Liver (tissue), 9 donors: ENCODE results near the gene SPATA13. TPM values are rescaled to one million over a fixed set of nuclear protein-coding genes. Genes with fewer than 3 reads are reported as not detected.

Experiments
- DNase-seq: peaks from one replicate; pipeline ENCODE4 v3.0.0-alpha.2; 2017; ENCODE audit warnings: low spot score
- H3K27ac ChIP-seq, 2 donors: one replicate each; pipeline ENCODE4 v1.7.0; 2013; ENCODE audit warnings: inconsistent platforms in 2 of 2, low read length in 2 of 2, control low read depth in 1 of 2, low read depth in 1 of 2, mild to moderate bottlenecking in 1 of 2
- H3K27me3 ChIP-seq, 4 donors: one replicate each; pipeline versions ENCODE4 v1.6.1 to v1.7.0; 2013; ENCODE audit warnings: low read length in 3 of 4, inconsistent platforms in 1 of 4, mild to moderate bottlenecking in 1 of 4, moderate library complexity in 1 of 4; ENCODE audit not compliant: control insufficient read depth in 4 of 4, insufficient read depth in 4 of 4
- H3K36me3 ChIP-seq, 4 donors: one replicate each; pipeline versions ENCODE4 v1.6.1 to v1.7.0; 2013; ENCODE audit warnings: low read length in 3 of 4, mild to moderate bottlenecking in 3 of 4, low read depth in 1 of 4, moderate library complexity in 1 of 4; ENCODE audit not compliant: control insufficient read depth in 4 of 4, insufficient read depth in 3 of 4
- H3K4me1 ChIP-seq, 4 donors: one replicate each; pipeline versions ENCODE4 v1.6.1 to v1.7.0; 2013; ENCODE audit warnings: low read length in 3 of 4, mild to moderate bottlenecking in 3 of 4, moderate library complexity in 1 of 4; ENCODE audit not compliant: control insufficient read depth in 4 of 4, insufficient read depth in 4 of 4
- H3K4me3 ChIP-seq, 3 donors: one replicate each; pipeline versions ENCODE4 v1.6.1 to v1.7.0; 2013; ENCODE audit warnings: low read length in 3 of 3, control low read depth in 1 of 3, low read depth in 1 of 3, mild to moderate bottlenecking in 1 of 3
- H3K9ac ChIP-seq, 2 donors: one replicate each; pipeline ENCODE4 v1.7.0; 2013; ENCODE audit warnings: low read length in 2 of 2, mild to moderate bottlenecking in 2 of 2, moderate library complexity in 2 of 2, control low read depth in 1 of 2, low read depth in 1 of 2
- H3K9me3 ChIP-seq, 4 donors: one replicate each; pipeline versions ENCODE4 v1.6.1 to v1.7.0; 2013; ENCODE audit warnings: low read length in 3 of 4; ENCODE audit not compliant: control insufficient read depth in 4 of 4
- EGR1 ChIP-seq, 2 donors: IDR thresholded peaks; 2 replicates each; pipeline ENCODE4 v1.6.1; 2016 to 2018; ENCODE audit warnings: antibody characterized with exemption in 2 of 2, low read depth in 2 of 2
- FOXA1 ChIP-seq: IDR thresholded peaks from 2 replicates; pipeline ENCODE4 v1.6.1; 2016; ENCODE audit warnings: antibody characterized with exemption
- FOXA2 ChIP-seq: IDR thresholded peaks from 2 replicates; pipeline ENCODE4 v1.6.1; 2016; ENCODE audit warnings: antibody characterized with exemption
- GABPA ChIP-seq, 2 donors: IDR thresholded peaks in 1 of 2; conservative IDR thresholded peaks in 1 of 2; 2 replicates each; pipeline ENCODE4 v1.6.1; 2016; ENCODE audit warnings: antibody characterized with exemption in 2 of 2, mild to moderate bottlenecking in 1 of 2, moderate library complexity in 1 of 2
- HNF4A ChIP-seq, 2 donors: conservative IDR thresholded peaks; 2 replicates each; pipeline ENCODE4 v1.6.1; 2016; ENCODE audit warnings: antibody characterized with exemption in 2 of 2, mild to moderate bottlenecking in 2 of 2
- HNF4G ChIP-seq: IDR thresholded peaks from 2 replicates; pipeline ENCODE4 v1.6.1; 2016; ENCODE audit warnings: antibody characterized with exemption
- JUND ChIP-seq, 2 donors: IDR thresholded peaks; 2 replicates each; pipeline ENCODE4 v1.6.1; 2016; ENCODE audit warnings: antibody characterized with exemption in 2 of 2
- NR2F2 ChIP-seq: IDR thresholded peaks from 2 replicates; pipeline ENCODE4 v1.6.1; 2016; ENCODE audit warnings: antibody characterized with exemption
- RAD21 ChIP-seq, 2 donors: IDR thresholded peaks; 2 replicates each; pipeline ENCODE4 v1.6.1; 2016; ENCODE audit warnings: antibody characterized with exemption in 2 of 2, mild to moderate bottlenecking in 2 of 2
- RXRA ChIP-seq, 2 donors: IDR thresholded peaks; 2 replicates each; pipeline ENCODE4 v1.6.1; 2017 to 2018; ENCODE audit warnings: antibody characterized with exemption in 2 of 2, mild to moderate bottlenecking in 1 of 2
- SP1 ChIP-seq: IDR thresholded peaks from 2 replicates; pipeline ENCODE4 v1.6.1; 2018; ENCODE audit warnings: antibody characterized with exemption, mild to moderate bottlenecking
- TAF1 ChIP-seq: conservative IDR thresholded peaks from 2 replicates; pipeline ENCODE4 v1.6.1; 2016; ENCODE audit warnings: antibody characterized with exemption, mild to moderate bottlenecking
- YY1 ChIP-seq: IDR thresholded peaks from 2 replicates; pipeline ENCODE4 v1.6.1; 2016; ENCODE audit warnings: antibody characterized with exemption, mild to moderate bottlenecking
- WGBS: extraction: QIAGEN DNeasy Blood & Tissue Kit; methylation state at CpG from one replicate; pipeline ENCODE4 v1.1.7; 2013; 5-methylcytosine and 5-hydroxymethylcytosine counted together
- polyA plus RNA-seq, 2 donors: library from polyadenylated mRNA; stranded (reverse) in 1 of 2; unstranded in 1 of 2; fragments of 200-250 nt in 1 of 2; fragments of >200 nt in 1 of 2; fragmentation: Nextera tagmentation in 1 of 2; extraction: Ambion mirVana in 1 of 2; gene quantifications; one replicate each; pipeline versions ENCODE4 v1.2.1 to v1.2.3, GENCODE V29; 2013 to 2015
- total RNA-seq, 2 donors: library from RNA; depleted of rRNA; stranded (reverse); fragments of >200 nt; gene quantifications; one replicate each; pipeline ENCODE4 v1.2.3, GENCODE V29; 2014
- TF ChIP-seq, protein P1 (sequence below): fragments of 150-350 bp; IDR thresholded peaks from 2 replicates; pipeline ENCODE4 v1.5.1; 2017; ENCODE audit warnings: improper control_type of control experiment, low read depth, low read length; ENCODE audit not compliant: missing input control
- TF ChIP-seq, protein P2 (sequence below): IDR thresholded peaks from 2 replicates; pipeline ENCODE4 v1.6.1; 2016; ENCODE audit warnings: antibody characterized with exemption, mild to moderate bottlenecking
- TF ChIP-seq, protein P3 (sequence below): IDR thresholded peaks from 2 replicates; pipeline ENCODE4 v1.6.1; 2016; ENCODE audit warnings: antibody characterized with exemption
- TF ChIP-seq, protein P4 (sequence below): IDR thresholded peaks from 2 replicates; pipeline ENCODE4 v1.6.1; 2016; ENCODE audit warnings: antibody characterized with exemption
- TF ChIP-seq, protein P5 (sequence below): IDR thresholded peaks from 2 replicates; pipeline ENCODE4 v1.6.1; 2016; ENCODE audit warnings: antibody characterized with exemption
- donor health status: healthy.
- donor health status: healthy.
- donor health status: healthy.
- donor health status: healthy.
- donor health status: healthy.

The SPATA13 gene
- total and polyA plus RNA-seq, 4 donors: 10.0 to 57.6 (median 20.4) TPM

DNA sequence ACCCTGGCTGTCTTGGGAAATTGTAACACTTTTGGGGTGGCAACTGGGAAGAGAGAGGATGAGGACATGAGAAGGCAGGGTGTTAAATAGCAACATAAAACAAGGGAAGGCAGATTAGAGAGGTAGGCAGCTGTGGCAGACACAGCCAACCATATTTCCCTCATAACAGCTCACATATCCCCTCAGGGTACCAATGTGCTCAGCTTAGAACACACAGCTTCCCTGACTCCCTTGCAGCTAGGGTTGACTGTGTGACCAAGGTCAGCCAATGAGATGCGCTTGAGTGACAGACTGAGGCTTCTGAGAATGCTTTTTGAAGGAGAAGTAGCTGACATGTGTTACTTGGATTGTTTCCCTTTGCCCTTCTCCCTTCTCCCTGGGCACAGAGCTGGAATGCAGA, 28.8 kb upstream of the SPATA13 start:
- no peak for DNase-seq
- WGBS: 4% methylated on average over 1 of the region's 1 CpG
- no peak for TF ChIP-seq HNF4A (conservative IDR thresholded peaks at IDR 0.05)
- no peak for TF ChIP-seq NR2F2
- TF ChIP-seq RAD21 (IDR thresholded peaks at IDR 0.05): no peak
- TF ChIP-seq, protein P1, sequence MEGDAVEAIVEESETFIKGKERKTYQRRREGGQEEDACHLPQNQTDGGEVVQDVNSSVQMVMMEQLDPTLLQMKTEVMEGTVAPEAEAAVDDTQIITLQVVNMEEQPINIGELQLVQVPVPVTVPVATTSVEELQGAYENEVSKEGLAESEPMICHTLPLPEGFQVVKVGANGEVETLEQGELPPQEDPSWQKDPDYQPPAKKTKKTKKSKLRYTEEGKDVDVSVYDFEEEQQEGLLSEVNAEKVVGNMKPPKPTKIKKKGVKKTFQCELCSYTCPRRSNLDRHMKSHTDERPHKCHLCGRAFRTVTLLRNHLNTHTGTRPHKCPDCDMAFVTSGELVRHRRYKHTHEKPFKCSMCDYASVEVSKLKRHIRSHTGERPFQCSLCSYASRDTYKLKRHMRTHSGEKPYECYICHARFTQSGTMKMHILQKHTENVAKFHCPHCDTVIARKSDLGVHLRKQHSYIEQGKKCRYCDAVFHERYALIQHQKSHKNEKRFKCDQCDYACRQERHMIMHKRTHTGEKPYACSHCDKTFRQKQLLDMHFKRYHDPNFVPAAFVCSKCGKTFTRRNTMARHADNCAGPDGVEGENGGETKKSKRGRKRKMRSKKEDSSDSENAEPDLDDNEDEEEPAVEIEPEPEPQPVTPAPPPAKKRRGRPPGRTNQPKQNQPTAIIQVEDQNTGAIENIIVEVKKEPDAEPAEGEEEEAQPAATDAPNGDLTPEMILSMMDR: no peak
- no peak for TF ChIP-seq FOXA1
- no peak for TF ChIP-seq RXRA (IDR thresholded peaks at IDR 0.05)
- TF ChIP-seq HNF4G: no peak
- TF ChIP-seq TAF1: no peak
- TF ChIP-seq, protein P2, sequence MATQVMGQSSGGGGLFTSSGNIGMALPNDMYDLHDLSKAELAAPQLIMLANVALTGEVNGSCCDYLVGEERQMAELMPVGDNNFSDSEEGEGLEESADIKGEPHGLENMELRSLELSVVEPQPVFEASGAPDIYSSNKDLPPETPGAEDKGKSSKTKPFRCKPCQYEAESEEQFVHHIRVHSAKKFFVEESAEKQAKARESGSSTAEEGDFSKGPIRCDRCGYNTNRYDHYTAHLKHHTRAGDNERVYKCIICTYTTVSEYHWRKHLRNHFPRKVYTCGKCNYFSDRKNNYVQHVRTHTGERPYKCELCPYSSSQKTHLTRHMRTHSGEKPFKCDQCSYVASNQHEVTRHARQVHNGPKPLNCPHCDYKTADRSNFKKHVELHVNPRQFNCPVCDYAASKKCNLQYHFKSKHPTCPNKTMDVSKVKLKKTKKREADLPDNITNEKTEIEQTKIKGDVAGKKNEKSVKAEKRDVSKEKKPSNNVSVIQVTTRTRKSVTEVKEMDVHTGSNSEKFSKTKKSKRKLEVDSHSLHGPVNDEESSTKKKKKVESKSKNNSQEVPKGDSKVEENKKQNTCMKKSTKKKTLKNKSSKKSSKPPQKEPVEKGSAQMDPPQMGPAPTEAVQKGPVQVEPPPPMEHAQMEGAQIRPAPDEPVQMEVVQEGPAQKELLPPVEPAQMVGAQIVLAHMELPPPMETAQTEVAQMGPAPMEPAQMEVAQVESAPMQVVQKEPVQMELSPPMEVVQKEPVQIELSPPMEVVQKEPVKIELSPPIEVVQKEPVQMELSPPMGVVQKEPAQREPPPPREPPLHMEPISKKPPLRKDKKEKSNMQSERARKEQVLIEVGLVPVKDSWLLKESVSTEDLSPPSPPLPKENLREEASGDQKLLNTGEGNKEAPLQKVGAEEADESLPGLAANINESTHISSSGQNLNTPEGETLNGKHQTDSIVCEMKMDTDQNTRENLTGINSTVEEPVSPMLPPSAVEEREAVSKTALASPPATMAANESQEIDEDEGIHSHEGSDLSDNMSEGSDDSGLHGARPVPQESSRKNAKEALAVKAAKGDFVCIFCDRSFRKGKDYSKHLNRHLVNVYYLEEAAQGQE: no peak
- TF ChIP-seq, protein P3, sequence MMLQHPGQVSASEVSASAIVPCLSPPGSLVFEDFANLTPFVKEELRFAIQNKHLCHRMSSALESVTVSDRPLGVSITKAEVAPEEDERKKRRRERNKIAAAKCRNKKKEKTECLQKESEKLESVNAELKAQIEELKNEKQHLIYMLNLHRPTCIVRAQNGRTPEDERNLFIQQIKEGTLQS: no peak
- TF ChIP-seq JUND (IDR thresholded peaks at IDR 0.05): no peak
- no peak for TF ChIP-seq FOXA2
- TF ChIP-seq EGR1 (IDR thresholded peaks at IDR 0.05; ENCODE audit: low read depth in 2 of 2): no peak
- no peak for TF ChIP-seq GABPA (IDR thresholded peaks at IDR 0.05 in 1 of 2, conservative IDR thresholded peaks at IDR 0.05 in 1 of 2)
- no peak for TF ChIP-seq SP1
- no peak for TF ChIP-seq YY1
- TF ChIP-seq, protein P4, sequence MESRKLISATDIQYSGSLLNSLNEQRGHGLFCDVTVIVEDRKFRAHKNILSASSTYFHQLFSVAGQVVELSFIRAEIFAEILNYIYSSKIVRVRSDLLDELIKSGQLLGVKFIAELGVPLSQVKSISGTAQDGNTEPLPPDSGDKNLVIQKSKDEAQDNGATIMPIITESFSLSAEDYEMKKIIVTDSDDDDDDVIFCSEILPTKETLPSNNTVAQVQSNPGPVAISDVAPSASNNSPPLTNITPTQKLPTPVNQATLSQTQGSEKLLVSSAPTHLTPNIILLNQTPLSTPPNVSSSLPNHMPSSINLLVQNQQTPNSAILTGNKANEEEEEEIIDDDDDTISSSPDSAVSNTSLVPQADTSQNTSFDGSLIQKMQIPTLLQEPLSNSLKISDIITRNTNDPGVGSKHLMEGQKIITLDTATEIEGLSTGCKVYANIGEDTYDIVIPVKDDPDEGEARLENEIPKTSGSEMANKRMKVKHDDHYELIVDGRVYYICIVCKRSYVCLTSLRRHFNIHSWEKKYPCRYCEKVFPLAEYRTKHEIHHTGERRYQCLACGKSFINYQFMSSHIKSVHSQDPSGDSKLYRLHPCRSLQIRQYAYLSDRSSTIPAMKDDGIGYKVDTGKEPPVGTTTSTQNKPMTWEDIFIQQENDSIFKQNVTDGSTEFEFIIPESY: no peak
- TF ChIP-seq, protein P5, sequence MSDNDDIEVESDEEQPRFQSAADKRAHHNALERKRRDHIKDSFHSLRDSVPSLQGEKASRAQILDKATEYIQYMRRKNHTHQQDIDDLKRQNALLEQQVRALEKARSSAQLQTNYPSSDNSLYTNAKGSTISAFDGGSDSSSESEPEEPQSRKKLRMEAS: no peak
- Histone ChIP-seq H3K4me3 (no peak overlapping the region), H3K4me1 (peaks cover 0 to 4% (median 0%) of the 10 kb centered on the region in 4 donors), H3K27ac (no peak overlapping the region), H3K9ac (no peak overlapping the region), H3K9me3 (peaks cover 0 to 7% (median 4%) of the 10 kb centered on the region in 4 donors), H3K27me3 (no peaks in the 10 kb centered on the region), H3K36me3 (no peaks in the 10 kb centered on the region)
